H1 (cell line): ENCODE data around the gene CTNNA3. TPM values are rescaled to one million over a fixed set of nuclear protein-coding genes. Genes with fewer than 3 reads are reported as not detected.

Experiments
- CTCF ChIA-PET: fragments of 300-600 bp; sonication (Branson Sonifier 250); formaldehyde crosslinking; loops from one replicate; lab custom pipeline; 2021; ENCODE audit not compliant: partially characterized antibody; lab: Charles Lee
- POLR2A ChIA-PET: fragments of 300-600 bp; sonication (Branson Sonifier 250); formaldehyde crosslinking; loops from one replicate; lab custom pipeline; 2021; ENCODE audit warnings: inconsistent platforms; ENCODE audit not compliant: partially characterized antibody; lab: Charles Lee
- DNase-seq, 2 experiments: peaks; one replicate each; pipeline versions ENCODE4 v3.0.0 to v3.0.0-alpha.2; 2010 to 2022; ENCODE audit warnings: low spot score in 2 of 2, low read depth in 1 of 2, mixed read lengths in 1 of 2
- FAIRE-seq: peaks from 2 replicates; lab custom pipeline; 2011; peaks lifted over from hg19 to GRCh38; lab: Jason Lieb, UNC
- H2AFZ ChIP-seq: 2 replicates; pipeline ENCODE4 v1.8.1; 2012; ENCODE audit warnings: low read length, inconsistent platforms
- H2AK5ac ChIP-seq: 2 replicates; pipeline ENCODE4 v1.6.1; 2013; ENCODE audit warnings: low read depth, low read length
- H2BK120ac ChIP-seq: replicated peaks from 2 replicates; pipeline ENCODE3; 2013; ENCODE audit warnings: low read depth, low read length, inconsistent platforms
- H2BK12ac ChIP-seq: 2 replicates; pipeline ENCODE4 v1.6.1; 2013; ENCODE audit warnings: low read depth, low read length
- H2BK15ac ChIP-seq: 2 replicates; pipeline ENCODE4 v1.6.1; 2013; ENCODE audit warnings: low read length
- H2BK20ac ChIP-seq: 2 replicates; pipeline ENCODE4 v1.6.1; 2013; ENCODE audit warnings: low read length
- H2BK5ac ChIP-seq: 2 replicates; pipeline ENCODE4 v1.6.1; 2013; ENCODE audit warnings: low read depth, low read length
- H3K14ac ChIP-seq: 2 replicates; pipeline ENCODE4 v1.6.1; 2013; ENCODE audit warnings: inconsistent platforms; ENCODE audit not compliant: insufficient read length
- H3K18ac ChIP-seq: 2 replicates; pipeline ENCODE4 v1.6.1; 2013; ENCODE audit warnings: low read length; ENCODE audit errors: extremely low read depth
- H3K23ac ChIP-seq: 2 replicates; pipeline ENCODE4 v1.6.1; 2013; ENCODE audit warnings: inconsistent platforms; ENCODE audit not compliant: insufficient read length
- H3K23me2 ChIP-seq: 2 replicates; pipeline ENCODE4 v1.6.1; 2013; ENCODE audit warnings: low read depth, low read length
- H3K27ac ChIP-seq: 2 replicates; pipeline ENCODE4 v1.6.1; 2011; ENCODE audit warnings: low read depth, low read length, inconsistent platforms
- H3K27me3 ChIP-seq, 4 experiments: replicated peaks in 1 of 4; 1 replicate in 1 of 4; 2 replicates in 3 of 4; pipeline versions ENCODE4 v1.6.1 to v1.8.1; 2011 to 2013; ENCODE audit warnings: low read length in 3 of 4, mild to moderate bottlenecking in 3 of 4, inconsistent platforms in 2 of 4, mixed read lengths in 2 of 4, moderate library complexity in 1 of 4; ENCODE audit not compliant: control insufficient read depth in 3 of 4, insufficient read depth in 3 of 4; ENCODE audit errors: extremely low read depth in 1 of 4
- H3K36me3 ChIP-seq, 4 experiments: 2 replicates each; pipeline versions ENCODE4 v1.6.1 to v1.8.1; 2011 to 2013; ENCODE audit warnings: mild to moderate bottlenecking in 4 of 4, low read length in 3 of 4, moderate library complexity in 2 of 4, control low read depth in 1 of 4, inconsistent platforms in 1 of 4; ENCODE audit not compliant: insufficient read depth in 4 of 4, control insufficient read depth in 2 of 4
- H3K4ac ChIP-seq: replicated peaks from 2 replicates; pipeline ENCODE3; 2013; ENCODE audit warnings: low read length, low read depth, mixed read lengths, inconsistent platforms; ENCODE audit not compliant: insufficient read length
- H3K4me1 ChIP-seq, 4 experiments: replicated peaks in 1 of 4; 1 replicate in 1 of 4; 2 replicates in 3 of 4; pipeline versions ENCODE4 v1.6.1 to v1.8.1; 2011 to 2013; ENCODE audit warnings: low read length in 3 of 4, inconsistent platforms in 2 of 4, mixed read lengths in 1 of 4; ENCODE audit not compliant: insufficient read depth in 4 of 4, control insufficient read depth in 3 of 4
- H3K4me2 ChIP-seq, 2 experiments: 2 replicates each; pipeline versions ENCODE4 v1.6.1 to v1.8.1; 2011 to 2013; ENCODE audit warnings: low read depth in 2 of 2, low read length in 2 of 2, control low read depth in 1 of 2, inconsistent platforms in 1 of 2, mild to moderate bottlenecking in 1 of 2; ENCODE audit not compliant: insufficient read depth in 1 of 2
- H3K4me3 ChIP-seq, 4 experiments: fragments of 200-600, 300-600 bp in 1 of 4; sonication (generic), shearing (Covaris generic), sonication (Bioruptor Twin) in 1 of 4; 2 replicates each; pipeline versions ENCODE4 v1.5.1 to v1.8.1; 2011 to 2016; ENCODE audit warnings: low read length in 4 of 4, low read depth in 3 of 4, control low read depth in 2 of 4, inconsistent platforms in 2 of 4, mild to moderate bottlenecking in 2 of 4, mixed read lengths in 1 of 4, moderate library complexity in 1 of 4; ENCODE audit not compliant: insufficient read depth in 2 of 4; ENCODE audit errors: extremely low read depth in 1 of 4
- H3K56ac ChIP-seq: replicated peaks from 2 replicates; pipeline ENCODE3; 2013; ENCODE audit warnings: low read depth, mild to moderate bottlenecking, mixed read lengths, low read length, inconsistent platforms; ENCODE audit not compliant: insufficient read length
- H3K79me1 ChIP-seq: 2 replicates; pipeline ENCODE4 v1.6.1; 2013; ENCODE audit warnings: low read depth, low read length, control low read depth
- H3K79me2 ChIP-seq, 2 experiments: 2 replicates each; pipeline versions ENCODE4 v1.6.1 to v1.8.1; 2012 to 2013; ENCODE audit warnings: low read length in 2 of 2, mild to moderate bottlenecking in 2 of 2, inconsistent platforms in 1 of 2; ENCODE audit not compliant: insufficient read depth in 2 of 2, control insufficient read depth in 1 of 2
- H3K9ac ChIP-seq, 4 experiments: replicated peaks in 1 of 4; 1 replicate in 1 of 4; 2 replicates in 3 of 4; pipeline versions ENCODE4 v1.6.1 to v1.8.1; 2011 to 2013; ENCODE audit warnings: low read depth in 3 of 4, low read length in 3 of 4, control low read depth in 2 of 4, mild to moderate bottlenecking in 2 of 4, moderate library complexity in 2 of 4, inconsistent platforms in 1 of 4; ENCODE audit errors: extremely low read depth in 1 of 4
- H3K9me3 ChIP-seq, 2 experiments: 2 replicates each; pipeline versions ENCODE4 v1.6.1 to v1.8.1; 2012 to 2013; ENCODE audit warnings: mild to moderate bottlenecking in 2 of 2, moderate library complexity in 2 of 2, control low read depth in 1 of 2, inconsistent platforms in 1 of 2, low read depth in 1 of 2, low read length in 1 of 2, mixed read lengths in 1 of 2; ENCODE audit not compliant: insufficient read depth in 2 of 2
- H4K20me1 ChIP-seq, 2 experiments: replicated peaks in 1 of 2; 2 replicates each; pipeline versions ENCODE3 to v1.8.1; 2011 to 2013; ENCODE audit warnings: inconsistent platforms in 2 of 2, low read length in 2 of 2, mild to moderate bottlenecking in 1 of 2; ENCODE audit not compliant: insufficient read depth in 2 of 2, control insufficient read depth in 1 of 2
- H4K5ac ChIP-seq: 2 replicates; pipeline ENCODE4 v1.6.1; 2013; ENCODE audit warnings: low read length, low read depth, mixed read lengths, inconsistent platforms; ENCODE audit not compliant: insufficient read length
- H4K8ac ChIP-seq: 2 replicates; pipeline ENCODE4 v1.8.0; 2013; ENCODE audit warnings: mild to moderate bottlenecking, moderate library complexity, low read length, inconsistent platforms; ENCODE audit not compliant: insufficient read depth; ENCODE audit errors: extremely low read depth
- H4K91ac ChIP-seq: replicated peaks from 2 replicates; pipeline ENCODE3; 2013; ENCODE audit warnings: low read length, mixed read lengths, inconsistent platforms; ENCODE audit not compliant: insufficient read length
- E2F6 ChIP-seq: IDR thresholded peaks from 2 replicates; pipeline ENCODE4 v1.6.1; 2012; ENCODE audit warnings: inconsistent platforms
- GTF2F1 ChIP-seq: IDR thresholded peaks from 2 replicates; pipeline ENCODE4 v1.6.1; 2012; ENCODE audit warnings: low read depth, low read length, improper control_type of control experiment, borderline replicate concordance
- SIN3A ChIP-seq, 2 experiments: IDR thresholded peaks in 1 of 2; conservative IDR thresholded peaks in 1 of 2; 2 replicates each; pipeline ENCODE4 v1.6.1; 2011 to 2012; ENCODE audit warnings: low read length in 2 of 2, improper control_type of control experiment in 1 of 2, low read depth in 1 of 2, mild to moderate bottlenecking in 1 of 2
- SRF ChIP-seq: IDR thresholded peaks from 2 replicates; pipeline ENCODE4 v1.6.1; 2011; ENCODE audit warnings: mild to moderate bottlenecking, low read depth, low read length, moderate library complexity
- WGBS, 2 experiments: shearing (Covaris generic) in 1 of 2; methylation state at CpG; one replicate each; pipeline versions ENCODE4 v1.1.6 to v1.1.7; 2013 to 2015; ENCODE audit warnings: low lambda C conversion rate in 2 of 2, mixed read lengths in 2 of 2, inconsistent platforms in 1 of 2, low coverage in 1 of 2, missing lambda C conversion rate in 1 of 2; ENCODE audit not compliant: insufficient replicate concordance in 2 of 2, insufficient coverage in 1 of 2, insufficient read length in 1 of 2; ENCODE audit errors: extremely low coverage in 1 of 2, missing lambda C conversion rate in 1 of 2; 5-methylcytosine and 5-hydroxymethylcytosine counted together
- polyA plus RNA-seq, 7 experiments: library from polyadenylated mRNA; depleted of rRNA in 3 of 7; stranded (reverse) in 5 of 7; unstranded in 2 of 7; fragments of >200 nt in 5 of 7; fragments of 200-250 nt in 2 of 7; gene quantifications; 1 replicate in 5 of 7; 2 replicates in 1 of 7; 4 replicates in 1 of 7; pipeline versions ENCODE4 v1.2.1 to v1.2.3, GENCODE V29; 2011 to 2013; ENCODE audit warnings: missing spikeins in 2 of 7, mixed read lengths in 2 of 7
- total RNA-seq: library from RNA; stranded (reverse); fragmentation: NEBNext Ultra II Directional; extraction: Animal tissue kit (Norgen Biotek cat#: 25700); gene quantifications from 2 replicates; pipeline ENCODE4 v1.2.1, GENCODE V29; 2021

CTNNA3 gene
- total and polyA plus RNA-seq, 2 of the 8 experiments (the other 6 are each of a cell fraction or from before 2014, with no cell fraction given), result 1.3 to 1.5 TPM

- CTCF ChIA-PET, result no interaction called here
- Histone ChIP-seq H2BK20ac (no peak overlapping the region), H2AFZ (no peak overlapping the region), H3K27ac (no peak overlapping the region), H3K36me3 (no peaks in the 10 kb centered on the region), H3K9me3 (no peaks in the 10 kb centered on the region), H4K20me1 (no peaks in the 10 kb centered on the region), H3K23me2 (no peaks in the 10 kb centered on the region), H3K27me3 (no peaks in the 10 kb centered on the region), H3K4me3 (no peak overlapping the region), H4K5ac (no peak overlapping the region), H2BK12ac (no peak overlapping the region), H3K4ac (no peak overlapping the region), H2BK15ac (no peak overlapping the region), H2BK5ac (no peak overlapping the region), H3K14ac (no peak overlapping the region), H3K79me1 (no peaks in the 10 kb centered on the region), H3K4me2 (no peak overlapping the region), H3K4me1 (no peaks in the 10 kb centered on the region), H2AK5ac (no peak overlapping the region), H2BK120ac (no peak overlapping the region), H4K8ac (no peak overlapping the region), H3K79me2 (no peaks in the 10 kb centered on the region), H3K9ac (no peak overlapping the region), H3K23ac (no peak overlapping the region), H3K56ac (no peak overlapping the region), H3K18ac (no peak overlapping the region), H4K91ac (no peak overlapping the region)
- FAIRE-seq (no peak), DNase-seq (no peak)
- TF ChIP-seq SRF, result no peak
- TF ChIP-seq GTF2F1, result no peak
- TF ChIP-seq E2F6, result no peak
- TF ChIP-seq SIN3A (conservative IDR thresholded peaks at IDR 0.05 in 1 of 2, IDR thresholded peaks at IDR 0.05 in 1 of 2; ENCODE audit: low read depth in 1 of 2, low read length in 2 of 2), result no peak
- WGBS, 2 experiments, result 88% methylated on average over 4 of the region's 4 CpGs; no CpG with 5 or more reads in 1 of the 2 experiments
- POLR2A ChIA-PET, result no interaction called here
These were observed 923.2 kb downstream of the CTNNA3 start for GRCh38 chr10:66772548-66773471.
